GOT3 (cell line): ENCODE results near the gene MARCHF6.
"Not testable (repeated sequence)": the region's sequence is repeated elsewhere in the genome, so short reads cannot be mapped to it uniquely, and the experiment has no call there.

Source experiments
- DNase-seq: peaks from one replicate; lab custom pipeline; 2025; ENCODE audit warnings: mixed read lengths; lab: John Stamatoyannopoulos, UW

Gene MARCHF6

GRCh38 chr5:10324518-10325370 lies 28.8 kb upstream of the MARCHF6 start:
- DNase-seq, result no peak

- no peak for DNase-seq
These were observed 25.2 kb upstream of the MARCHF6 start for GRCh38 chr5:10328323-10328722.

GRCh38 chr5:10329446-10329819 lies 24.1 kb upstream of the MARCHF6 start:
- DNase-seq, result no peak

GRCh38 chr5:10329820-10330481 lies 23.5 kb upstream of the MARCHF6 start:
- DNase-seq, result peak; percentile 34

GRCh38 chr5:10330511-10331230 lies 22.8 kb upstream of the MARCHF6 start:
- no peak for DNase-seq

GRCh38 chr5:10331341-10331796 lies 22.1 kb upstream of the MARCHF6 start:
- no peak for DNase-seq

GRCh38 chr5:10332301-10332700 lies 21.2 kb upstream of the MARCHF6 start:
- no peak for DNase-seq

GRCh38 chr5:10333154-10334006 lies 20.1 kb upstream of the MARCHF6 start:
- DNase-seq, result no peak

GRCh38 chr5:10334831-10335230 lies 18.7 kb upstream of the MARCHF6 start:
- DNase-seq, result no peak

- DNase-seq, result no peak
These were observed 17.6 kb upstream of the MARCHF6 start for GRCh38 chr5:10335711-10336470.

- no peak for DNase-seq
These were observed 16.4 kb upstream of the MARCHF6 start for GRCh38 chr5:10337107-10337506.

GRCh38 chr5:10337986-10338385 lies 15.5 kb upstream of the MARCHF6 start:
- no peak for DNase-seq

- DNase-seq, result no peak
These were observed 14.8 kb upstream of the MARCHF6 start for GRCh38 chr5:10338686-10339057.

- no peak for DNase-seq
These were observed 14.3 kb upstream of the MARCHF6 start for GRCh38 chr5:10339058-10339811.

GRCh38 chr5:10339958-10340357 lies 13.5 kb upstream of the MARCHF6 start:
- DNase-seq, result no peak

GRCh38 chr5:10343486-10343885 lies 10.0 kb upstream of the MARCHF6 start:
- DNase-seq, result no peak

GRCh38 chr5:10344461-10345106 lies 8.9 kb upstream of the MARCHF6 start:
- not testable (repeated sequence) for DNase-seq

- no peak for DNase-seq
These were observed 5.2 kb upstream of the MARCHF6 start for GRCh38 chr5:10348258-10348657.

- no peak for DNase-seq
These were observed 2.1 kb upstream of the MARCHF6 start for GRCh38 chr5:10351199-10351905.
